GM21528 (cell line): ENCODE results near the gene MVB12B.

Source experiments
- ATAC-seq: cut with Tn5 transposase; IDR thresholded peaks from one replicate; pipeline ENCODE4 v1.9.1; 2021; ENCODE audit warnings: mild to moderate bottlenecking, moderate library complexity; ENCODE audit not compliant: unreplicated experiment, low FRiP score

The MVB12B gene

GRCh38 chr9:126511411-126511810, 184.8 kb downstream of the MVB12B start:
- ATAC-seq = no peak

- ATAC-seq = no peak
Measured at GRCh38 chr9:126513159-126514036, 186.8 kb downstream of the MVB12B start.

- no peak for ATAC-seq
Measured at GRCh38 chr9:126514037-126514821, 187.6 kb downstream of the MVB12B start.

- no peak for ATAC-seq
Measured at GRCh38 chr9:126515001-126515872, 188.6 kb downstream of the MVB12B start.

- no peak for ATAC-seq
Measured at GRCh38 chr9:126515873-126516505, 189.4 kb downstream of the MVB12B start.

GRCh38 chr9:126516561-126516935, 189.9 kb downstream of the MVB12B start:
- no peak for ATAC-seq

- ATAC-seq = no peak
Measured at GRCh38 chr9:126516936-126517832, 190.6 kb downstream of the MVB12B start.

- no peak for ATAC-seq
Measured at GRCh38 chr9:126517833-126518356, 191.3 kb downstream of the MVB12B start.

GRCh38 chr9:126518763-126519162, 192.1 kb downstream of the MVB12B start:
- ATAC-seq = no peak

- no peak for ATAC-seq
Measured at GRCh38 chr9:126519660-126520420, 193.2 kb downstream of the MVB12B start.

- ATAC-seq = no peak
Measured at GRCh38 chr9:126520453-126520852, 193.8 kb downstream of the MVB12B start.

GRCh38 chr9:126521089-126521488, 194.5 kb downstream of the MVB12B start:
- no peak for ATAC-seq

- no peak for ATAC-seq
Measured at GRCh38 chr9:126521551-126521950, 194.9 kb downstream of the MVB12B start.

GRCh38 chr9:126521976-126522590, 195.5 kb downstream of the MVB12B start:
- ATAC-seq = no peak

GRCh38 chr9:126522612-126523356, 196.2 kb downstream of the MVB12B start:
- no peak for ATAC-seq

GRCh38 chr9:126523611-126524111, 197.0 kb downstream of the MVB12B start:
- ATAC-seq = no peak
